ENCODE data around the gene EVA1A. TPM values are rescaled to one million over a fixed set of nuclear protein-coding genes. Genes with fewer than 3 reads are reported as not detected.

Gene EVA1A
- total RNA-seq, 3 donors from 2014 or later (not counting 1 experiment from before 2014, with no cell fraction given): not detected

- Histone ChIP-seq H3K4me1 (ENCODE audit: control insufficient read depth, insufficient read depth, low read length) (peaks cover 22% of the 10 kb centered on the region), H3K27ac (ENCODE audit: low read length) (no peak overlapping the region), H3K27me3 (ENCODE audit: control insufficient read depth, insufficient read depth, low read length) (peaks cover 26% of the 10 kb centered on the region), H3K36me3 (ENCODE audit: control insufficient read depth, insufficient read depth, low read length) (no peaks in the 10 kb centered on the region), H3K9me3 (ENCODE audit: control insufficient read depth, insufficient read depth, low read length) (no peaks in the 10 kb centered on the region), H3K4me3 (ENCODE audit: low read length) (no peak overlapping the region)
- H3K27ac Mint-ChIP-seq: no peak overlapping the region
- no peaks in the 10 kb centered on the region for H3K36me3 Mint-ChIP-seq
- 81% methylated on average over 5 of the region's 5 CpGs for WGBS (ENCODE audit: insufficient coverage)
- no peaks in the 10 kb centered on the region for H3K9me3 Mint-ChIP-seq
- H3K27me3 Mint-ChIP-seq (ENCODE audit: low read depth in 2 of 2): peaks cover 29 to 50% of the 10 kb centered on the region in 2 donors
- peaks cover 4 to 11% of the 10 kb centered on the region in 2 donors for H3K4me1 Mint-ChIP-seq
- DNase-seq (no peak), ATAC-seq (no peak)
- TF ChIP-seq, protein P1, sequence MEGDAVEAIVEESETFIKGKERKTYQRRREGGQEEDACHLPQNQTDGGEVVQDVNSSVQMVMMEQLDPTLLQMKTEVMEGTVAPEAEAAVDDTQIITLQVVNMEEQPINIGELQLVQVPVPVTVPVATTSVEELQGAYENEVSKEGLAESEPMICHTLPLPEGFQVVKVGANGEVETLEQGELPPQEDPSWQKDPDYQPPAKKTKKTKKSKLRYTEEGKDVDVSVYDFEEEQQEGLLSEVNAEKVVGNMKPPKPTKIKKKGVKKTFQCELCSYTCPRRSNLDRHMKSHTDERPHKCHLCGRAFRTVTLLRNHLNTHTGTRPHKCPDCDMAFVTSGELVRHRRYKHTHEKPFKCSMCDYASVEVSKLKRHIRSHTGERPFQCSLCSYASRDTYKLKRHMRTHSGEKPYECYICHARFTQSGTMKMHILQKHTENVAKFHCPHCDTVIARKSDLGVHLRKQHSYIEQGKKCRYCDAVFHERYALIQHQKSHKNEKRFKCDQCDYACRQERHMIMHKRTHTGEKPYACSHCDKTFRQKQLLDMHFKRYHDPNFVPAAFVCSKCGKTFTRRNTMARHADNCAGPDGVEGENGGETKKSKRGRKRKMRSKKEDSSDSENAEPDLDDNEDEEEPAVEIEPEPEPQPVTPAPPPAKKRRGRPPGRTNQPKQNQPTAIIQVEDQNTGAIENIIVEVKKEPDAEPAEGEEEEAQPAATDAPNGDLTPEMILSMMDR (IDR thresholded peaks at IDR 0.05): no peak
- intact Hi-C loops (cut with micrococcal nuclease): no loop called here
- no peak overlapping the region for H3K4me3 Mint-ChIP-seq
These were observed 1.8 kb upstream of the EVA1A start for GRCh38 chr2:75562513-75562864.

DNA sequence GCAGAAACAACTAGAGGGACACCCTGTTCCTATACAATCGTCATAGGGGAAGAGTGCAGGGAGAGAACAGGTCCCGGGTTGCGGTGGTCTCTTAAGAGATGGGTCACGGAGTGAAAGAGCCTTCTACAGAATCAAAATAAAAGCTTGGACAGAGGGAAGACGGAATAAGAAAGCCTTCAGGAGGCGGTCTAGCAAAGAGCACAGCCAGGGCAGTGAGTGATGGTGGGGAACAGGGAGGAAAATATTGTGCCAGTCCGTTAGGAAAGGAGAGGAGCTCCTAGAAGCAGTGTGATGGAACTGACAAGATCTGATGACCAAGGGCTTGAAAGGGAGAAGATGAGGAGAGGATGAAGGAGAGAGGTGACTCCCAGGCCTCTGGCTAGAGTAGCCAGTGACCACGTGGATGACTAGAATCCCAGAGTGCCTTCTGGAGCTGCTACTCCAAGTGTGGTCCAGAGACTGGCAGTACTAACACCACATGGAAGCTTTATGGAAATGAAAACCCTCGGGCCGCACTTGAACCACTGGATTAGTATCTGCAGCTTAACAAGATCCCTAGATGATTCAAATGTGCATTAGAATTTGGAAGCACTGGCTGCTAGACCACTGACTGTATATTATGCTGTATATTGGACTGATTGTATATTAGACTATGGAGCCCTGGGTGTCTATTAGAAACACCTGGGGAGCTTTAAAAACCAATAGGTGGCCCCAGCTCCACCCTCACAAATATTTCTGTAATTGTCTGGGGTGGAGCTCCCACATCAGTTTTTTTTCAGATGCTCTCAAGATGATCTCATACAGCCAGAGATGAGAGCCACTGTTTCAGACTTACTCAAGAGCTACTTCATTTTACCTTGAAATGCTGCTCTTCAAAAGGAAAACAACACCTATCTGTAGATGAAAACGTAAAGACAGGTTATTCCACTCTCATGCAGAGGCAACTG is 1.1 kb upstream of the EVA1A start:
- no peaks in the 10 kb centered on the region for H3K9me3 ChIP-seq (ENCODE audit: control insufficient read depth, insufficient read depth, low read length)
- no peak overlapping the region for H3K27ac Mint-ChIP-seq
- no peak overlapping the region for H3K27ac ChIP-seq (ENCODE audit: low read length)
- DNase-seq (no peak), ATAC-seq (no peak)
- no peak overlapping the region for H3K4me3 Mint-ChIP-seq
- peaks cover 26% of the 10 kb centered on the region for H3K27me3 ChIP-seq (ENCODE audit: control insufficient read depth, insufficient read depth, low read length)
- H3K36me3 ChIP-seq (ENCODE audit: control insufficient read depth, insufficient read depth, low read length): no peaks in the 10 kb centered on the region
- H3K27me3 Mint-ChIP-seq (ENCODE audit: low read depth in 2 of 2): peaks cover 29 to 50% of the 10 kb centered on the region in 2 donors
- peaks cover 4 to 11% of the 10 kb centered on the region in 2 donors for H3K4me1 Mint-ChIP-seq
- TF ChIP-seq, protein P1 (IDR thresholded peaks at IDR 0.05): no peak
- no peaks in the 10 kb centered on the region for H3K36me3 Mint-ChIP-seq
- intact Hi-C loops (cut with micrococcal nuclease): no loop called here
- H3K4me3 ChIP-seq (ENCODE audit: low read length): no peak overlapping the region
- peaks cover 22% of the 10 kb centered on the region for H3K4me1 ChIP-seq (ENCODE audit: control insufficient read depth, insufficient read depth, low read length)
- 72% methylated on average over 11 of the region's 11 CpGs for WGBS (ENCODE audit: insufficient coverage)
- no peaks in the 10 kb centered on the region for H3K9me3 Mint-ChIP-seq

- Histone ChIP-seq H3K4me1 (ENCODE audit: control insufficient read depth, insufficient read depth, low read length) (peaks cover 22% of the 10 kb centered on the region), H3K36me3 (ENCODE audit: control insufficient read depth, insufficient read depth, low read length) (no peaks in the 10 kb centered on the region), H3K4me3 (ENCODE audit: low read length) (no peak overlapping the region), H3K9me3 (ENCODE audit: control insufficient read depth, insufficient read depth, low read length) (no peaks in the 10 kb centered on the region), H3K27ac (ENCODE audit: low read length) (no peak overlapping the region), H3K27me3 (ENCODE audit: control insufficient read depth, insufficient read depth, low read length) (peaks cover 26% of the 10 kb centered on the region)
- TF ChIP-seq, protein P1 (IDR thresholded peaks at IDR 0.05): no peak
- no peak overlapping the region for H3K4me3 Mint-ChIP-seq
- ATAC-seq (no peak), DNase-seq (no peak)
- H3K4me1 Mint-ChIP-seq: peaks cover 4 to 11% of the 10 kb centered on the region in 2 donors
- peaks cover 33 to 50% of the 10 kb centered on the region in 2 donors for H3K27me3 Mint-ChIP-seq (ENCODE audit: low read depth in 2 of 2)
- no peak overlapping the region for H3K27ac Mint-ChIP-seq
- H3K36me3 Mint-ChIP-seq: no peaks in the 10 kb centered on the region
- no peaks in the 10 kb centered on the region for H3K9me3 Mint-ChIP-seq
- 2% methylated on average over 43 of the region's 43 CpGs for WGBS (ENCODE audit: insufficient coverage)
- intact Hi-C loops (cut with micrococcal nuclease): no loop called here
These were observed 544 bp downstream of the EVA1A start for GRCh38 chr2:75560022-75560767.
